BLaER1 (cell line): ENCODE measurements around the gene DGKB.

Experiments used
- H3K27ac ChIP-seq: shearing (Covaris generic); formaldehyde crosslinking; 2 replicates; pipeline ENCODE4 v1.8.1; 2022
- H3K27me3 ChIP-seq: shearing (Covaris generic); formaldehyde crosslinking; 2 replicates; pipeline ENCODE4 v1.8.1; 2022
- H3K36me3 ChIP-seq: shearing (Covaris generic); formaldehyde crosslinking; 2 replicates; pipeline ENCODE4 v1.8.1; 2022
- H3K4me1 ChIP-seq: shearing (Covaris generic); formaldehyde crosslinking; 2 replicates; pipeline ENCODE4 v1.8.1; 2022
- H3K4me2 ChIP-seq: shearing (Covaris generic); formaldehyde crosslinking; 2 replicates; pipeline ENCODE4 v1.8.1; 2022
- H3K4me3 ChIP-seq: shearing (Covaris generic); formaldehyde crosslinking; 2 replicates; pipeline ENCODE4 v1.8.1; 2022
- H3K9ac ChIP-seq: shearing (Covaris generic); formaldehyde crosslinking; 2 replicates; pipeline ENCODE4 v1.8.1; 2022
- H3K9me3 ChIP-seq: shearing (Covaris generic); formaldehyde crosslinking; 2 replicates; pipeline ENCODE4 v1.8.1; 2022
- H4K20me1 ChIP-seq: shearing (Covaris generic); formaldehyde crosslinking; 2 replicates; pipeline ENCODE4 v1.8.1; 2022
- Cebpa-rat ChIP-seq: shearing (Covaris generic); IDR thresholded peaks from 2 replicates; pipeline ENCODE4 v1.8.1; 2022

DGKB gene

GRCh38 chr7:14158111-14158510 is 744.4 kb downstream of the DGKB start:
- Histone ChIP-seq H4K20me1 (no peaks in the 10 kb centered on the region), H3K36me3 (no peaks in the 10 kb centered on the region), H3K4me1 (no peaks in the 10 kb centered on the region), H3K4me2 (no peak overlapping the region), H3K27me3 (no peaks in the 10 kb centered on the region), H3K9ac (no peak overlapping the region), H3K27ac (no peak overlapping the region), H3K4me3 (no peak overlapping the region), H3K9me3 (no peaks in the 10 kb centered on the region)
- no peak for TF ChIP-seq Cebpa-rat

GRCh38 chr7:14156436-14156835 is 746.1 kb downstream of the DGKB start:
- H3K9me3 ChIP-seq: no peaks in the 10 kb centered on the region
- H3K4me3 ChIP-seq: no peak overlapping the region
- no peaks in the 10 kb centered on the region for H3K36me3 ChIP-seq
- H3K4me1 ChIP-seq: no peaks in the 10 kb centered on the region
- no peak overlapping the region for H3K4me2 ChIP-seq
- no peak overlapping the region for H3K9ac ChIP-seq
- no peaks in the 10 kb centered on the region for H3K27me3 ChIP-seq
- TF ChIP-seq Cebpa-rat: no peak
- no peak overlapping the region for H3K27ac ChIP-seq
- no peaks in the 10 kb centered on the region for H4K20me1 ChIP-seq

- no peaks in the 10 kb centered on the region for H3K9me3 ChIP-seq
Observed at GRCh38 chr7:14148974-14149373, 753.6 kb downstream of the DGKB start.

GRCh38 chr7:14147532-14147931 is 755.0 kb downstream of the DGKB start:
- no peaks in the 10 kb centered on the region for H3K27me3 ChIP-seq
- H3K4me1 ChIP-seq: no peaks in the 10 kb centered on the region
- H3K27ac ChIP-seq: no peak overlapping the region
- H3K9me3 ChIP-seq: no peaks in the 10 kb centered on the region
- no peak overlapping the region for H3K9ac ChIP-seq
- no peaks in the 10 kb centered on the region for H4K20me1 ChIP-seq
- no peaks in the 10 kb centered on the region for H3K36me3 ChIP-seq
- H3K4me3 ChIP-seq: no peak overlapping the region
- no peak overlapping the region for H3K4me2 ChIP-seq
- TF ChIP-seq Cebpa-rat: no peak

More at GRCh38 chr7:14148974-14149373, 753.6 kb downstream of the DGKB start:
- H3K27me3 ChIP-seq: no peaks in the 10 kb centered on the region
- no peak overlapping the region for H3K9ac ChIP-seq
- no peak for TF ChIP-seq Cebpa-rat
- no peak overlapping the region for H3K27ac ChIP-seq
- no peak overlapping the region for H3K4me2 ChIP-seq
- H3K4me1 ChIP-seq: no peaks in the 10 kb centered on the region
- no peak overlapping the region for H3K4me3 ChIP-seq
- no peaks in the 10 kb centered on the region for H4K20me1 ChIP-seq
- H3K36me3 ChIP-seq: no peaks in the 10 kb centered on the region

GRCh38 chr7:14144538-14144937 is 758.0 kb downstream of the DGKB start:
- TF ChIP-seq Cebpa-rat: no peak
- Histone ChIP-seq H3K36me3 (no peaks in the 10 kb centered on the region), H3K4me2 (no peak overlapping the region), H3K9me3 (no peaks in the 10 kb centered on the region), H3K9ac (no peak overlapping the region), H3K4me1 (no peaks in the 10 kb centered on the region), H3K4me3 (no peak overlapping the region), H4K20me1 (no peaks in the 10 kb centered on the region), H3K27me3 (no peaks in the 10 kb centered on the region), H3K27ac (no peak overlapping the region)

GRCh38 chr7:14144109-14144508 is 758.4 kb downstream of the DGKB start:
- H3K4me2 ChIP-seq: no peak overlapping the region
- no peak for TF ChIP-seq Cebpa-rat
- no peak overlapping the region for H3K27ac ChIP-seq
- no peaks in the 10 kb centered on the region for H3K36me3 ChIP-seq
- H3K9ac ChIP-seq: no peak overlapping the region
- H3K4me3 ChIP-seq: no peak overlapping the region
- no peaks in the 10 kb centered on the region for H3K4me1 ChIP-seq
- no peaks in the 10 kb centered on the region for H3K27me3 ChIP-seq
- no peaks in the 10 kb centered on the region for H3K9me3 ChIP-seq
- no peaks in the 10 kb centered on the region for H4K20me1 ChIP-seq

- H3K9ac ChIP-seq: no peak overlapping the region
- TF ChIP-seq Cebpa-rat: no peak
- H3K36me3 ChIP-seq: no peaks in the 10 kb centered on the region
- no peak overlapping the region for H3K4me3 ChIP-seq
- no peaks in the 10 kb centered on the region for H3K9me3 ChIP-seq
- H4K20me1 ChIP-seq: no peaks in the 10 kb centered on the region
- no peak overlapping the region for H3K4me2 ChIP-seq
- no peaks in the 10 kb centered on the region for H3K4me1 ChIP-seq
- H3K27ac ChIP-seq: no peak overlapping the region
- no peaks in the 10 kb centered on the region for H3K27me3 ChIP-seq
Observed at GRCh38 chr7:14137676-14138075, 764.9 kb downstream of the DGKB start.

- Histone ChIP-seq H4K20me1 (no peaks in the 10 kb centered on the region), H3K4me3 (no peak overlapping the region), H3K4me1 (no peaks in the 10 kb centered on the region), H3K4me2 (no peak overlapping the region), H3K27ac (no peak overlapping the region), H3K9me3 (no peaks in the 10 kb centered on the region), H3K36me3 (no peaks in the 10 kb centered on the region), H3K27me3 (no peaks in the 10 kb centered on the region), H3K9ac (no peak overlapping the region)
- TF ChIP-seq Cebpa-rat: no peak
Observed at GRCh38 chr7:14133752-14134151, 768.8 kb downstream of the DGKB start.

GRCh38 chr7:14125998-14126397 is 776.6 kb downstream of the DGKB start:
- Histone ChIP-seq H3K9ac (no peak overlapping the region), H4K20me1 (no peaks in the 10 kb centered on the region), H3K4me3 (no peak overlapping the region), H3K27ac (no peak overlapping the region), H3K4me1 (no peaks in the 10 kb centered on the region), H3K27me3 (no peaks in the 10 kb centered on the region), H3K4me2 (no peak overlapping the region), H3K36me3 (no peaks in the 10 kb centered on the region), H3K9me3 (no peaks in the 10 kb centered on the region)
- TF ChIP-seq Cebpa-rat: no peak

- Histone ChIP-seq H3K9me3 (no peaks in the 10 kb centered on the region), H4K20me1 (no peaks in the 10 kb centered on the region), H3K4me2 (no peak overlapping the region), H3K27me3 (no peaks in the 10 kb centered on the region), H3K4me1 (no peaks in the 10 kb centered on the region), H3K4me3 (no peak overlapping the region), H3K9ac (no peak overlapping the region), H3K36me3 (no peaks in the 10 kb centered on the region), H3K27ac (no peak overlapping the region)
- TF ChIP-seq Cebpa-rat: no peak
Observed at GRCh38 chr7:14124716-14125115, 777.8 kb downstream of the DGKB start.

GRCh38 chr7:14123923-14124322 is 778.6 kb downstream of the DGKB start:
- no peaks in the 10 kb centered on the region for H4K20me1 ChIP-seq
- no peaks in the 10 kb centered on the region for H3K36me3 ChIP-seq
- no peaks in the 10 kb centered on the region for H3K9me3 ChIP-seq
- H3K4me1 ChIP-seq: no peaks in the 10 kb centered on the region
- no peak overlapping the region for H3K27ac ChIP-seq
- TF ChIP-seq Cebpa-rat: no peak
- H3K27me3 ChIP-seq: no peaks in the 10 kb centered on the region
- H3K4me3 ChIP-seq: no peak overlapping the region
- no peak overlapping the region for H3K9ac ChIP-seq
- no peak overlapping the region for H3K4me2 ChIP-seq
